GM21390 (cell line): ENCODE results near the gene KRTAP29-1.

Experiments used
- ATAC-seq: cut with Tn5 transposase; IDR thresholded peaks from one replicate; pipeline ENCODE4 v1.9.1; 2021; ENCODE audit not compliant: unreplicated experiment

Gene KRTAP29-1

GRCh38 chr17:41328207-41328606 is 25.6 kb upstream of the KRTAP29-1 start:
- ATAC-seq: no peak

GRCh38 chr17:41327411-41328120 is 24.9 kb upstream of the KRTAP29-1 start:
- ATAC-seq: no peak

- ATAC-seq: no peak
Measured at GRCh38 chr17:41326173-41327145, 23.8 kb upstream of the KRTAP29-1 start.

GRCh38 chr17:41325611-41326010 is 23.0 kb upstream of the KRTAP29-1 start:
- ATAC-seq: no peak

GRCh38 chr17:41325126-41325525 is 22.5 kb upstream of the KRTAP29-1 start:
- ATAC-seq: no peak

- ATAC-seq: no peak
Measured at GRCh38 chr17:41324180-41325075, 21.8 kb upstream of the KRTAP29-1 start.

GRCh38 chr17:41322903-41323895 is 20.5 kb upstream of the KRTAP29-1 start:
- no peak for ATAC-seq

- no peak for ATAC-seq
Measured at GRCh38 chr17:41322094-41322902, 19.6 kb upstream of the KRTAP29-1 start.

- ATAC-seq: no peak
Measured at GRCh38 chr17:41318231-41318630, 15.6 kb upstream of the KRTAP29-1 start.

GRCh38 chr17:41315814-41316445 is 13.3 kb upstream of the KRTAP29-1 start:
- ATAC-seq: no peak

- no peak for ATAC-seq
Measured at GRCh38 chr17:41315204-41315794, 12.6 kb upstream of the KRTAP29-1 start, which contains the start of gene KRTAP17-1. TSS of gene KRTAP17-1 (minus strand) at chr17:41315710. CDS start at chr17:41315650, 60 bp downstream.

- ATAC-seq: no peak
Measured at GRCh38 chr17:41311111-41311510, 8.5 kb upstream of the KRTAP29-1 start.

- ATAC-seq: no peak
Measured at GRCh38 chr17:41308918-41309359, 6.3 kb upstream of the KRTAP29-1 start, which contains the start of gene KRTAP16-1. TSS of gene KRTAP16-1 (minus strand) at chr17:41309309. CDS start at chr17:41309253, 56 bp downstream.

- no peak for ATAC-seq
Measured at GRCh38 chr17:41308251-41308917, 5.7 kb upstream of the KRTAP29-1 start.

- no peak for ATAC-seq
Measured at GRCh38 chr17:41307647-41308046, 5.0 kb upstream of the KRTAP29-1 start.

GRCh38 chr17:41304091-41304490 is 1.4 kb upstream of the KRTAP29-1 start:
- ATAC-seq: no peak

GRCh38 chr17:41302981-41303380 is 330 bp upstream of the KRTAP29-1 start:
- ATAC-seq: no peak
